Esophagus muscularis mucosa (tissue), 3 donors: Measurements from ENCODE around the gene RABL3.
A peak's percentile ranks its signal among the peaks of the same experiment; 100 is the strongest.

Experiments used
- CTCF ChIP-seq, 3 experiments: fragments of 200-600 bp in 2 of 3; fragments of 450-650 bp in 1 of 3; sonication (generic) in 2 of 3; IDR thresholded peaks; one replicate each; pipeline ENCODE4 v1.5.1; 2017 to 2019; ENCODE audit warnings: antibody characterized with exemption in 3 of 3, mild to moderate bottlenecking in 2 of 3, moderate library complexity in 1 of 3
- POLR2A ChIP-seq: fragments of 450-650 bp; IDR thresholded peaks from one replicate; pipeline ENCODE4 v1.6.1; 2017; ENCODE audit warnings: antibody characterized with exemption, moderate library complexity, mild to moderate bottlenecking, low read depth
- POLR2AphosphoS5 ChIP-seq, 2 donors: sonication (generic); formaldehyde crosslinking; IDR thresholded peaks; one replicate each; pipeline ENCODE4 v1.6.1; 2017; ENCODE audit warnings: antibody characterized with exemption in 2 of 2

- TF ChIP-seq POLR2AphosphoS5 (IDR thresholded peaks at IDR 0.05) (peak in 1 of 2 donors; percentile 63), POLR2A (no peak), CTCF (IDR thresholded peaks at IDR 0.05) (no peak)
Observed at GRCh38 chr3:120770891-120771290, 28.6 kb upstream of the RABL3 start.
